Kidney epithelial cell (primary cell): ENCODE data around the gene FAM200A. TPM values are rescaled to one million over a fixed set of nuclear protein-coding genes. Genes with fewer than 3 reads are reported as not detected.

Experiments used
- DNase-seq: peaks from one replicate; pipeline ENCODE4 v3.0.0-alpha.2; 2010; ENCODE audit warnings: low read depth
- H3K27me3 ChIP-seq: 2 replicates; pipeline ENCODE4 v1.6.0; 2011; ENCODE audit warnings: low read length; ENCODE audit not compliant: control insufficient read depth, insufficient read depth
- H3K36me3 ChIP-seq: 2 replicates; pipeline ENCODE4 v1.5.1; 2011; ENCODE audit warnings: low read length; ENCODE audit not compliant: control insufficient read depth, insufficient read depth
- H3K4me3 ChIP-seq: 2 replicates; pipeline ENCODE4 v1.5.1; 2011; ENCODE audit warnings: low read depth, mild to moderate bottlenecking, control low read depth, low read length
- total RNA-seq: library from RNA; depleted of rRNA; stranded (reverse); fragments of >200 nt; gene quantifications from 2 replicates; pipeline ENCODE4 v1.2.3, GENCODE V29; 2015
- TF ChIP-seq, protein P1 (sequence below): IDR thresholded peaks from 2 replicates; pipeline ENCODE4 v1.5.1; 2011; ENCODE audit warnings: mild to moderate bottlenecking, moderate library complexity, low read length, control low read depth, inconsistent platforms; ENCODE audit not compliant: insufficient read depth, poor library complexity, severe bottlenecking

Gene FAM200A
- total RNA-seq, 1 donor from 2014 or later, result 8.2 TPM

DNA sequence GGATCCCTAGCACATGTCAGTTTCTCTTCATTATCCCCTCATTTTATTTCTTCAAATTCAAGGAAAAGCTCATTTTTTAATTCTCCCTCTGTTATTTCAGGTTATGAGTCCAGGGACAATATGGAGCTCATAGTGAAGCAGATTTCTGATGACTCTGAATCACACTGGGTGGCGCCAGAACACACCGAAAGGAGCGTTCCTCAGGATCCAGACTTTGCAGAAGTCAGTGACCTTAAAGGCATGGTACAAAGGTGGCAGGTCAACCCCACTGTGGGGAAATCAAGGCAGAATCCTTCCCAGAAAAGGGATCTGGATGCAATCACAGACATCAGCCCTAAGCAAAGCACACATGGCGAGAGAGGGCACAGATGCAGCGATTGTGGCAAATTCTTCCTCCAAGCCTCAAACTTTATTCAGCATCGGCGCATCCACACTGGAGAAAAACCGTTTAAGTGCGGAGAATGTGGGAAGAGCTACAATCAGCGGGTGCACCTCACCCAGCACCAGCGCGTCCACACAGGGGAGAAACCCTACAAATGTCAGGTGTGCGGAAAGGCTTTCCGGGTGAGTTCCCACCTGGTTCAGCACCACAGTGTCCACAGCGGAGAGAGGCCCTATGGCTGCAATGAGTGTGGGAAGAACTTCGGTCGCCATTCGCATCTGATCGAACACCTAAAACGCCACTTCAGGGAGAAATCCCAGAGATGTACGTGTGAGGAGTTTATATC is 26.0 kb downstream of the FAM200A start:
- H3K36me3 ChIP-seq, result no peaks in the 10 kb centered on the region

DNA sequence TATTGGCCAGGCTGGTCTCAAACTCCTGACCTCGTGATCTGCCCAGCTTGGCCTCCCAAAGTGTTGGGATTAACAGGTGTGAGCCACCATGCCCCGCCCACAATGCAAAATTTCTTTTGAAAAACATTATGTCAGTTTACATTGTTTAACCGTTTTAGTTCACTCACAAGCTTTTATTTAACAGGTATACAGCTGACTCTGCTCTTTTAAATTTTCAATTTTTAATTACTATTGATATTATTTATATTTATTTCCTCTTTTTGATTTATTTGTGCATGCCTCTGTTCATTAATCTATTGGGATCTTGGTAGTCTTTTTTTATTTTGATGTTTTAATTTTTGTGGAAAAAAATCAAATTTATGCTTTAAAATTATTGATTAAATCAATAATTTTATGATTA is 30.5 kb downstream of the FAM200A start:
- no peaks in the 10 kb centered on the region for H3K27me3 ChIP-seq
- DNase-seq, result no peak
- no peaks in the 10 kb centered on the region for H3K36me3 ChIP-seq
- H3K4me3 ChIP-seq, result no peak overlapping the region
- TF ChIP-seq, protein P1, sequence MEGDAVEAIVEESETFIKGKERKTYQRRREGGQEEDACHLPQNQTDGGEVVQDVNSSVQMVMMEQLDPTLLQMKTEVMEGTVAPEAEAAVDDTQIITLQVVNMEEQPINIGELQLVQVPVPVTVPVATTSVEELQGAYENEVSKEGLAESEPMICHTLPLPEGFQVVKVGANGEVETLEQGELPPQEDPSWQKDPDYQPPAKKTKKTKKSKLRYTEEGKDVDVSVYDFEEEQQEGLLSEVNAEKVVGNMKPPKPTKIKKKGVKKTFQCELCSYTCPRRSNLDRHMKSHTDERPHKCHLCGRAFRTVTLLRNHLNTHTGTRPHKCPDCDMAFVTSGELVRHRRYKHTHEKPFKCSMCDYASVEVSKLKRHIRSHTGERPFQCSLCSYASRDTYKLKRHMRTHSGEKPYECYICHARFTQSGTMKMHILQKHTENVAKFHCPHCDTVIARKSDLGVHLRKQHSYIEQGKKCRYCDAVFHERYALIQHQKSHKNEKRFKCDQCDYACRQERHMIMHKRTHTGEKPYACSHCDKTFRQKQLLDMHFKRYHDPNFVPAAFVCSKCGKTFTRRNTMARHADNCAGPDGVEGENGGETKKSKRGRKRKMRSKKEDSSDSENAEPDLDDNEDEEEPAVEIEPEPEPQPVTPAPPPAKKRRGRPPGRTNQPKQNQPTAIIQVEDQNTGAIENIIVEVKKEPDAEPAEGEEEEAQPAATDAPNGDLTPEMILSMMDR, result no peak

More for the DNA sequence above, 26.0 kb downstream of the FAM200A start:
- TF ChIP-seq, protein P1, result no peak
- Histone ChIP-seq H3K4me3 (no peak overlapping the region), H3K27me3 (no peaks in the 10 kb centered on the region)
- DNase-seq, result no peak

DNA sequence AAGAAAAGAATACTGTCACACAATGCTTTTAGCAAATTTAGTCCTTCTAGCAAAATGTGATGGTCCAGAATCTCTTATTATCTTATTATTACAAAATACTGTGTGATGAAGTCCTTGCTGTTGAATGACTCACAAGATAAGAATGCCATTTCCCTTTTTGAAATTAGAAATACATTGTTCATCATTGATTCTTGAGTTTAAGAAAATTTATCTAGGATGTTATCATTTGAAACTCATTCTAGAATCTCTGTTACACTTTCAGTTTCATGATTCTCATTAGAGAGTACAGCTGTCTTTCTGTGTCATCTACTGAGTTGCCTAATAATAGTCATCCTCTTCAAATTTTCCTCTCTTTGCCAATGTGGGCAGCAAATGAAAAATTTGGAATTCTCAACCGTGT is 37.9 kb downstream of the FAM200A start:
- Histone ChIP-seq H3K4me3 (no peak overlapping the region), H3K27me3 (no peaks in the 10 kb centered on the region), H3K36me3 (peaks cover 2% of the 10 kb centered on the region)
- no peak for DNase-seq
- TF ChIP-seq, protein P1, result no peak

DNA sequence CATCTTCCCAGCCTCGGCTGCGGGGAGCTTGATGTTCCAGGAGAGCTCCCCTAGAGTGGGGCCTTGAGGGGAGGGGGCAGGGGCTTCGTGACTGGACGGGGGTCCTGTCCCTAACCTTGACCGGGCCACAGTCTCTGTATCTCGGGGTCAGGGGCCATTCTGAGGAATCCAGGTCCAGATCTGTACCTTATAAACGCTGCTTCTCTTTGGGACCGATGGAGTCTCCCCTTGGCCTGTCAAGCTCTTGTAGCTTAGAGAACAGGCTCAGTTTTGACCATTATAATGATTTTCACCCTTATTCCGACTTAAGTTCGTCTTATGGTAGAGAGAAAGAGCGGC is 46.6 kb downstream of the FAM200A start:
- Histone ChIP-seq H3K36me3 (no peaks in the 10 kb centered on the region), H3K4me3 (peak overlapping the region; percentile 96), H3K27me3 (no peaks in the 10 kb centered on the region)
- TF ChIP-seq, protein P1, result no peak
- DNase-seq, result no peak

DNA sequence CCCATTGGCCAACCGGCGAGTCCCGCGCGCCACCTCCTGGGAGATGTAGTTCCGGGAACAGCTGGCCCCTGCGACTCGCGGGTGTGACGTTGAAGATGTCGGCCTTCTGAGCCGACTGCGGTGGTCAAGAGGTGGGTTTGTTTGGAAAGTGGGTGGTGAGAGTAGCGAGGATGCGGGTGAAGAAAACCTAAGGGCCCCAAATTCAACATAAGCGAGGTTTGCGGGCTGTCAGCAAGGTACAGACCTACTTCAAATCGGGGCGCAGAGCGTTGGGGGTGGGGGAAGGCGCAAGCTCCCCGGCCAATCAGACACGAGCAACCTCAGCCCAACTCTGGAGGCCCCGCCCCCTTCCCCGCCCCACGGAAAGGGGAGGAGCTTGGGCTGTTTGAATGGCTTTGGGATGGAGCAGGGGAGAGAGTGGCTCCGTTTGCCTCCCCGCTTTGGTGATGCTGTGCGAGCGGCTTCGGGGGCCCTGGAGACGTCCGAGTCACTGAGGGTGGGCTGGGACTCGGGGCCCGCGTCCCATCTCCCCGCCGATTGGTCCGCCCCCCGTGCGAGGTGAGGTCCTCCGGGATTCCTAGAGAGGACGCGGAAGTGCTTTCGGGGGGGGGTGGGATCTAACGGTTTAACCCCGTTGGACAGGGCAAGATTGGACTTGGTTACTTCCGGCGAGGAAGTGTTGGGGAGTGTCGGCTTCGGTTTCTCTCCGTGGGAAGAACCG is 47.2 kb downstream of the FAM200A start, which contains the start of gene ZKSCAN5:
TSS of gene ZKSCAN5 (plus strand) at position 60 of the 721 bp plus-strand sequence. CDS start 1,383 bp downstream, outside the sequence.
- Histone ChIP-seq H3K4me3 (peak within 1 kb of the TSS; percentile 96), H3K27me3 (no peaks in the 10 kb centered on the region), H3K36me3 (no peaks in the 10 kb centered on the region)
- TF ChIP-seq, protein P1, result no peak
- DNase-seq, result peak; percentile 60
